Testis (tissue), 2 donors: ENCODE results near the gene RYR1.

Source experiments
- POLR2A ChIP-seq: fragments of 450-650 bp; IDR thresholded peaks from one replicate; pipeline ENCODE4 v1.6.1; 2017; ENCODE audit warnings: antibody characterized with exemption, mild to moderate bottlenecking, moderate library complexity
- TF ChIP-seq, protein P1 (sequence below), 3 experiments: fragments of 450-650 bp in 2 of 3; fragments of 200-600 bp in 1 of 3; sonication (generic) in 1 of 3; IDR thresholded peaks; one replicate each; pipeline ENCODE4 v1.5.1; 2016 to 2019; ENCODE audit warnings: antibody characterized with exemption in 3 of 3, mild to moderate bottlenecking in 2 of 3, moderate library complexity in 1 of 3

DNA sequence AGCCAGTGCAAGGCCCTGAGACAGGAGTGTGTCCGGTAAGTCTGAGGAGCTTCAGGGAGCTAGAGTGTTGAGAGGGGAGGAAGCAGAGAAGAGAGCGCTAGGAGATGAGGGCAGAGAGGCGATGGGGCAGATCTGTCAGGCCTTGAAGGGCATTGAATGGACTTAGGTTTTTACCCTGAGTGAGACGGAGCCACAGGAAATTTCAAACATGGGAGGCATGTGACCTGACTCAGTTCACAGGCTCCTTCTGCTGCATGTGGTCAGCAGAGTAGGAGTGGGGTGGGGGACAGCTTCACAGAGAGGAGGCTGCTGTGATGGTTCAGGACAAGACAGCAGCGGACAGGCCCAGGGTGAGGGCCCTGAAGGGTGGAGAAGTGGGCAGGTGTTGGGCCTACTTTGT lies 33.1 kb upstream of the RYR1 start:
- TF ChIP-seq, protein P1, sequence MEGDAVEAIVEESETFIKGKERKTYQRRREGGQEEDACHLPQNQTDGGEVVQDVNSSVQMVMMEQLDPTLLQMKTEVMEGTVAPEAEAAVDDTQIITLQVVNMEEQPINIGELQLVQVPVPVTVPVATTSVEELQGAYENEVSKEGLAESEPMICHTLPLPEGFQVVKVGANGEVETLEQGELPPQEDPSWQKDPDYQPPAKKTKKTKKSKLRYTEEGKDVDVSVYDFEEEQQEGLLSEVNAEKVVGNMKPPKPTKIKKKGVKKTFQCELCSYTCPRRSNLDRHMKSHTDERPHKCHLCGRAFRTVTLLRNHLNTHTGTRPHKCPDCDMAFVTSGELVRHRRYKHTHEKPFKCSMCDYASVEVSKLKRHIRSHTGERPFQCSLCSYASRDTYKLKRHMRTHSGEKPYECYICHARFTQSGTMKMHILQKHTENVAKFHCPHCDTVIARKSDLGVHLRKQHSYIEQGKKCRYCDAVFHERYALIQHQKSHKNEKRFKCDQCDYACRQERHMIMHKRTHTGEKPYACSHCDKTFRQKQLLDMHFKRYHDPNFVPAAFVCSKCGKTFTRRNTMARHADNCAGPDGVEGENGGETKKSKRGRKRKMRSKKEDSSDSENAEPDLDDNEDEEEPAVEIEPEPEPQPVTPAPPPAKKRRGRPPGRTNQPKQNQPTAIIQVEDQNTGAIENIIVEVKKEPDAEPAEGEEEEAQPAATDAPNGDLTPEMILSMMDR (IDR thresholded peaks at IDR 0.05): no peak
- TF ChIP-seq POLR2A: no peak
